Measurements from ENCODE around the gene DTX4.

Gene DTX4

DNA sequence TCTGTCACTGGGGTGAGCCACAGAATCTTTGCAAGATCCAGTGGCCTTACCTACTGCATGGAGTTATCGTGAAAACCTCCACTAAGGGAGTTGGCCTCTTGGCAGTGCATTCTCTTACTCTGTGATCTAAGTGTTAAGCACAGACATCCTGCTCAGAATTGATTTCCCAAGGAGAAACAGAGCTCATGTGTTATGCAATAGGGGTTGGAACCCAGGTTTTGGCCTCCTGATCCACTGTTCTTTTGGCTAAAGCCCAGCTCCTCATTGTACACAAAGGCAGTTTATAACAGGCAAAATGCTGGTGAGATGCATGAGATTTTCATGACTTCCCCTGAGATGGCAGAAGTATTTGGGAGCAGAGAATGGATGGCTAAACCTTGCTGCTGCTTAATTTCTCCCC lies 11.8 kb downstream of the DTX4 start:
- H3K9me3 ChIP-seq (ENCODE audit: control insufficient read depth, insufficient read depth, low read depth, low read length), result no peaks in the 10 kb centered on the region
- TF ChIP-seq ZNF473 (tag by site-specific recombination; IDR thresholded peaks at IDR 0.05) (no peak), ZNF529 (tag by site-specific recombination; IDR thresholded peaks at IDR 0.05; ENCODE audit: insufficient replicate concordance) (no peak), KLF10 (tag by site-specific recombination; IDR thresholded peaks at IDR 0.05) (no peak), ZNF777 (tag by site-specific recombination; IDR thresholded peaks at IDR 0.05; ENCODE audit: borderline replicate concordance) (no peak), ZNF560 (tag by site-specific recombination; IDR thresholded peaks at IDR 0.05; ENCODE audit: borderline replicate concordance) (no peak), ZNF114 (tag by site-specific recombination; IDR thresholded peaks at IDR 0.05) (no peak)
- TF ChIP-seq, protein P1, sequence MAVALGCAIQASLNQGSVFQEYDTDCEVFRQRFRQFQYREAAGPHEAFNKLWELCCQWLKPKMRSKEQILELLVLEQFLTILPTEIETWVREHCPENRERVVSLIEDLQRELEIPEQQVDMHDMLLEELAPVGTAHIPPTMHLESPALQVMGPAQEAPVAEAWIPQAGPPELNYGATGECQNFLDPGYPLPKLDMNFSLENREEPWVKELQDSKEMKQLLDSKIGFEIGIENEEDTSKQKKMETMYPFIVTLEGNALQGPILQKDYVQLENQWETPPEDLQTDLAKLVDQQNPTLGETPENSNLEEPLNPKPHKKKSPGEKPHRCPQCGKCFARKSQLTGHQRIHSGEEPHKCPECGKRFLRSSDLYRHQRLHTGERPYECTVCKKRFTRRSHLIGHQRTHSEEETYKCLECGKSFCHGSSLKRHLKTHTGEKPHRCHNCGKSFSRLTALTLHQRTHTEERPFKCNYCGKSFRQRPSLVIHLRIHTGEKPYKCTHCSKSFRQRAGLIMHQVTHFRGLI (tag by site-specific recombination; IDR thresholded peaks at IDR 0.05), result no peak
- TF ChIP-seq, protein P2, sequence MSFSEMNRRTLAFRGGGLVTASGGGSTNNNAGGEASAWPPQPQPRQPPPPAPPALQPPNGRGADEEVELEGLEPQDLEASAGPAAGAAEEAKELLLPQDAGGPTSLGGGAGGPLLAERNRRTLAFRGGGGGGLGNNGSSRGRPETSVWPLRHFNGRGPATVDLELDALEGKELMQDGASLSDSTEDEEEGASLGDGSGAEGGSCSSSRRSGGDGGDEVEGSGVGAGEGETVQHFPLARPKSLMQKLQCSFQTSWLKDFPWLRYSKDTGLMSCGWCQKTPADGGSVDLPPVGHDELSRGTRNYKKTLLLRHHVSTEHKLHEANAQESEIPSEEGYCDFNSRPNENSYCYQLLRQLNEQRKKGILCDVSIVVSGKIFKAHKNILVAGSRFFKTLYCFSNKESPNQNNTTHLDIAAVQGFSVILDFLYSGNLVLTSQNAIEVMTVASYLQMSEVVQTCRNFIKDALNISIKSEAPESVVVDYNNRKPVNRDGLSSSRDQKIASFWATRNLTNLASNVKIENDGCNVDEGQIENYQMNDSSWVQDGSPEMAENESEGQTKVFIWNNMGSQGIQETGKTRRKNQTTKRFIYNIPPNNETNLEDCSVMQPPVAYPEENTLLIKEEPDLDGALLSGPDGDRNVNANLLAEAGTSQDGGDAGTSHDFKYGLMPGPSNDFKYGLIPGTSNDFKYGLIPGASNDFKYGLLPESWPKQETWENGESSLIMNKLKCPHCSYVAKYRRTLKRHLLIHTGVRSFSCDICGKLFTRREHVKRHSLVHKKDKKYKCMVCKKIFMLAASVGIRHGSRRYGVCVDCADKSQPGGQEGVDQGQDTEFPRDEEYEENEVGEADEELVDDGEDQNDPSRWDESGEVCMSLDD (tag by site-specific recombination; IDR thresholded peaks at IDR 0.05), result no peak
- ChIA-PET CTCF (interaction anchor here (0.6 to 4.4 kb wide), 4 partner anchors 10 to 532 kb away, joined by 3 to 48 read pairs (median 4); partner anchors contain the start of gene DTX4), POLR2A (no interaction called here)
- H3K4me1 ChIP-seq (ENCODE audit: control insufficient read depth, insufficient read depth, low read length), result no peaks in the 10 kb centered on the region
- peaks cover 0 to 22% of the 10 kb centered on the region in 2 experiments; a peak in 1 of 3 replicates for H3K36me3 ChIP-seq (ENCODE audit: control insufficient read depth in 2 of 2, insufficient read depth in 1 of 2, low read length in 2 of 2)
- no peak overlapping the region for H3K27ac ChIP-seq (ENCODE audit: extremely low read depth, low read depth, low read length)
- no peak overlapping the region for H3K4me3 ChIP-seq (ENCODE audit: low read depth, low read length)

DNA sequence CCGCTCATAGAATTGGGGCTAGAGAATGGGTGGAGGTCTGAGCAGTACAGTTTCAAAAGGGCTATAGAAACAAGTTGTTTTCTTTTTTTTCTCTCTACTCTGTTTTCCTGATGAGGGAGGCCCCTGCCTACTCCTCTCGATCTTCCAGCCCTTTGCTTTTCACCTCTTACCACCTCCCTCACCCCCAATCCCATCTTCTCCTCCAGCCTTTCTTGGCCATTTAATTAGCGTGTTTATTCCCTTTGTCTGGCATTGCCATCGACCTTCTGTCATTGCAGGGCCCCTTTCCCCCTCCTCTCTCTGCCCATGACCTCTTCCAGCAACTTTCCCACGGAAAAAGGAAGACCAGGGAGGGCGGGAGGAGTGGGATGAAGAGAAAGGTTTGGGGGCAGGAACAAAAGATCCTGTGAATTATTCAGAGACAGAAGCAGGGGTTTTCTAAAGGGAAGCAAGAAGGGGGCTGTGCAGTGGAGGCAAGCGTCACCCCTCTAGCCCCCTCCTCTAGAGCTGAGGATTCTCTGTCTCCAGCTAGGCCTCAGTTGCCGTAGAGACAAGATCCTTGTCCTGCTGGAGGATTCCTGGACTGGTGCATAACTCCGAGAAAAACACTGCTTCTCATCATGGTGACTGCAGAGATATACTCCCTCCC lies 12.9 kb downstream of the DTX4 start:
- TF ChIP-seq, protein P3, sequence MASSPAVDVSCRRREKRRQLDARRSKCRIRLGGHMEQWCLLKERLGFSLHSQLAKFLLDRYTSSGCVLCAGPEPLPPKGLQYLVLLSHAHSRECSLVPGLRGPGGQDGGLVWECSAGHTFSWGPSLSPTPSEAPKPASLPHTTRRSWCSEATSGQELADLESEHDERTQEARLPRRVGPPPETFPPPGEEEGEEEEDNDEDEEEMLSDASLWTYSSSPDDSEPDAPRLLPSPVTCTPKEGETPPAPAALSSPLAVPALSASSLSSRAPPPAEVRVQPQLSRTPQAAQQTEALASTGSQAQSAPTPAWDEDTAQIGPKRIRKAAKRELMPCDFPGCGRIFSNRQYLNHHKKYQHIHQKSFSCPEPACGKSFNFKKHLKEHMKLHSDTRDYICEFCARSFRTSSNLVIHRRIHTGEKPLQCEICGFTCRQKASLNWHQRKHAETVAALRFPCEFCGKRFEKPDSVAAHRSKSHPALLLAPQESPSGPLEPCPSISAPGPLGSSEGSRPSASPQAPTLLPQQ (tag by site-specific recombination; IDR thresholded peaks at IDR 0.05), result no peak
- TF ChIP-seq ZNF664 (tag by site-specific recombination; IDR thresholded peaks at IDR 0.05) (no peak), EGR2 (tag by site-specific recombination; IDR thresholded peaks at IDR 0.05; ENCODE audit: low read depth) (no peak), WT1 (tag by site-specific recombination; IDR thresholded peaks at IDR 0.05) (no peak), ZSCAN30 (tag by site-specific recombination; IDR thresholded peaks at IDR 0.05) (no peak), ZNF24 (tag by site-specific recombination; IDR thresholded peaks at IDR 0.05) (no peak), ZEB2 (tag by site-specific recombination; IDR thresholded peaks at IDR 0.05) (no peak)
- TF ChIP-seq, protein P4, sequence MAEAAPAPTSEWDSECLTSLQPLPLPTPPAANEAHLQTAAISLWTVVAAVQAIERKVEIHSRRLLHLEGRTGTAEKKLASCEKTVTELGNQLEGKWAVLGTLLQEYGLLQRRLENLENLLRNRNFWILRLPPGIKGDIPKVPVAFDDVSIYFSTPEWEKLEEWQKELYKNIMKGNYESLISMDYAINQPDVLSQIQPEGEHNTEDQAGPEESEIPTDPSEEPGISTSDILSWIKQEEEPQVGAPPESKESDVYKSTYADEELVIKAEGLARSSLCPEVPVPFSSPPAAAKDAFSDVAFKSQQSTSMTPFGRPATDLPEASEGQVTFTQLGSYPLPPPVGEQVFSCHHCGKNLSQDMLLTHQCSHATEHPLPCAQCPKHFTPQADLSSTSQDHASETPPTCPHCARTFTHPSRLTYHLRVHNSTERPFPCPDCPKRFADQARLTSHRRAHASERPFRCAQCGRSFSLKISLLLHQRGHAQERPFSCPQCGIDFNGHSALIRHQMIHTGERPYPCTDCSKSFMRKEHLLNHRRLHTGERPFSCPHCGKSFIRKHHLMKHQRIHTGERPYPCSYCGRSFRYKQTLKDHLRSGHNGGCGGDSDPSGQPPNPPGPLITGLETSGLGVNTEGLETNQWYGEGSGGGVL (tag by site-specific recombination; IDR thresholded peaks at IDR 0.05), result no peak
- no peaks in the 10 kb centered on the region for H3K4me1 ChIP-seq (ENCODE audit: control insufficient read depth, insufficient read depth, low read length)
- H3K4me3 ChIP-seq (ENCODE audit: low read depth, low read length), result no peak overlapping the region
- CTCF ChIA-PET, result interaction anchor here (0.6 to 4.4 kb wide), 9 partner anchors 8 to 565 kb away, joined by 3 to 78 read pairs (median 4); partner anchors contain the start of gene DTX4
- H3K27ac ChIP-seq (ENCODE audit: extremely low read depth, low read depth, low read length), result no peak overlapping the region
- H3K36me3 ChIP-seq (ENCODE audit: control insufficient read depth in 2 of 2, insufficient read depth in 1 of 2, low read length in 2 of 2), result peaks cover 0 to 30% of the 10 kb centered on the region in 2 experiments; a peak in 1 of 3 replicates
- H3K9me3 ChIP-seq (ENCODE audit: control insufficient read depth, insufficient read depth, low read depth, low read length), result no peaks in the 10 kb centered on the region
- POLR2A ChIA-PET, result no interaction called here

Measured in HEK293 (cell line).